Measurements from ENCODE around the gene CDA.

CDA gene

DNA sequence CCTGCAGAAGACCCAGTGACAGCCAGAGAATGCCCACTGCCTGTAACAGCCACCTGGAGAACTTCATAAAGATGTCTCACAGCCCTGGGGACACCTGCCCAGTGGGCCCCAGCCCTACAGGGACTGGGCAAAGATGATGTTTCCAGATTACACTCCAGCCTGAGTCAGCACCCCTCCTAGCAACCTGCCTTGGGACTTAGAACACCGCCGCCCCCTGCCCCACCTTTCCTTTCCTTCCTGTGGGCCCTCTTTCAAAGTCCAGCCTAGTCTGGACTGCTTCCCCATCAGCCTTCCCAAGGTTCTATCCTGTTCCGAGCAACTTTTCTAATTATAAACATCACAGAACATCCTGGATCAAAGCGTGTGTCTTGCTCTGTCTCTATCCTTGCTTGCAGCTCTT is 29.7 kb downstream of the CDA start:
- FAIRE-seq = no peak

DNA sequence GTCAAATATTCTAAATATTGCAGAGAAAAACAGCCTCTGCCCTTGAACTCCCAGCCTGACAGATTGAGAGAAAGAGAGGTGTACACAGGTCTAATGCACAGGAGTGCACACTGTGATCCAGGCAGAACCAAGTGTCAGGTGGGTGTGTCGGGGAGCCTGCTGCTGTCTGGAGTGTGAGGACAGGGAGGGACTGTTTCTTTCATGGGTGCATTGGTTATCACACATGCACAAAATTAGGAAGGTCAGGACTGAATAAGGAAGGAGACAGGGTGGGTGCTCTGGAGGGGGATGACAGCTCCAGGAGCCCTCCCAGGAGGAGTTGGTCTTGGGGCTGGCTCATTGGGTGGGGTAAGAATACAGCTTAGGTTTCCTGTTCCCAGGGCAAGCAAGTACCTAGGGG is 31.1 kb downstream of the CDA start:
- FAIRE-seq = no peak

DNA sequence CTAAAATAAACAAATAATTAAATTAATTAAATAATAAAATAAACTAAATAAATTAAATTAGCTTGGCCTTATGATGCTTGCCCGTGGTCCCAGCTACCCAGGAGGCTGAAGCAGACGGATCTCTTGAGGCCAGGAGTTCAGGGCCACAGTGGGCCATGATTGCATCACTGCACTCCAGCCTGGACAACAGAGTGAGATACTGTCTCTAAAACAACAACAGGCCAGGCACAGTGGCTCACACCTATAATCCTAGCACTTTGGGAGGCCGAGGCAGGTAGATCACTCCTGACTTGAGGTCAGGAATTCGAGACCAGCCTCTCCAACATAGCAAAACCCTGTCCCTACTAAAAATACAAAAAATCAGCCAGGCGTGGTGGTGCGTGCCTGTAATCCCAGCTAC is 32.1 kb downstream of the CDA start:
- FAIRE-seq = no peak

- no peak for FAIRE-seq
These were observed 35.8 kb downstream of the CDA start for GRCh38 chr1:20624709-20625108.

- no peak for FAIRE-seq
These were observed 36.5 kb downstream of the CDA start for GRCh38 chr1:20625176-20626097.

- no peak for FAIRE-seq
These were observed 37.2 kb downstream of the CDA start for GRCh38 chr1:20626098-20626427.

DNA sequence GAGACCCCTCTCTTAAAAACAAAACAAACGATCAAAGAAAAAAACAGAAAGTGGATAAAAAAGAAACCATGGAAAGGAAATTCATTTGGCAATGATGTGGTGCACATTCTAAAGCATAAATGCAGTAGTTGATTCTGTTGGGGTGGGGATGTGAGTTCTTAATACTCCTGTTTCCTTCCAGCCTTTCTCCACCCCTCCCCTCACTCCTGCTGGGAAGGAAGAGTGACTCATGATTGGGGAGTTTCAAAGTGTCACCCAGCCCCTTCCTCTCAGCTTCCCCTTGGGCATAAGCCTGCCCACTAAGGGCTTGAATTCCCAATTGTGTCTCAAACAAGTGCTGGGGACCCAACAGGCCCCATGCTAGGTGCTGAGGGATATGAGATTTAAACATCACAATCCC is 37.6 kb downstream of the CDA start:
- no peak for FAIRE-seq

GRCh38 chr1:20630729-20631128 is 41.8 kb downstream of the CDA start:
- FAIRE-seq = no peak

DNA sequence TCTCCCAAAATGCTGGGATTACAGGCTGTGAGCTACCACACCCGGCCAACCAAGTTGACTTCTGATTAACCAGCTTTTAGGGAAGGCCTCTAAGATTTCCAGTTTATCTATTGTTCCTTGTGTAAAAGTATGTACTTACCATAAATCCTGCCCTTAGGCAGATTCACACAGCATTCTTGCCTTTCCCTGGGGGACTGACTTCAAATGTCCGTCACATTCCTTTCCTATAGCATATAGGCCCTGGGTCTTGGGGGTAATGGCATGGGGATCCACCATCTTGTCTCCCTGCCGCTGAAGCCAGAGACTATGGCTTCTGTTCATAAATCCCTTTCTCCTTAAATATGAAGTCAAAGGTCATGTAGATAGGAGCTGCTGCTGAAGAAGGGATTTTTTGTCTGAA is 43.5 kb downstream of the CDA start:
- no peak for FAIRE-seq

GRCh38 chr1:20633190-20634064 is 44.5 kb downstream of the CDA start, which contains the start of gene PINK1:
PINK1 (plus strand) TSS chr1:20633458; CDS start chr1:20633549, 91 bp downstream.
- no peak for FAIRE-seq

- no peak for FAIRE-seq
These were observed 45.2 kb downstream of the CDA start for GRCh38 chr1:20634065-20634593.

DNA sequence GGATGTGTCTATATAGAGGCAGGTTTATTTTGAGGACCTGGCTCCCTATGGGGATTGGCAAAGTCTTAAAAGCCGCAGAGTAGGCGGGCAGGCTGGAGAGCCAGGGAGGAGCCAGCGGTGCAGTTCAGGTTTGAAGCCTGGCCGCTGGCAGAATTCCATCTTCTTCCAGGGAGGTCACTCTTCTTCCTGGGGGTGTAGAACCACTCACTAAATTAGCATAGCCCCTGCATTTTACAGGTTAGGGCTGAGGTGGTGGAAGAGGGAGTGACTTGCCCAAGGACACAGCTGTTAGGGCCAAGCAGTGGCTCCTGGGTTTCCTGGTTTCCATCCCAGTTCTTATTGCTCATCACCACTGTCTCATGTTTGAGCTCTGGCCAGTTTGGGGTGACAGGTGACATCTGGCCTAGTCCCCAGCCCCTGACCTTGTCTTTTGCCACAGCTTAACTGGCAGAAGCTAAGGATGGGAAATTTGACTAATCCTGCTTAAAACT is 45.7 kb downstream of the CDA start:
- FAIRE-seq = no peak

DNA sequence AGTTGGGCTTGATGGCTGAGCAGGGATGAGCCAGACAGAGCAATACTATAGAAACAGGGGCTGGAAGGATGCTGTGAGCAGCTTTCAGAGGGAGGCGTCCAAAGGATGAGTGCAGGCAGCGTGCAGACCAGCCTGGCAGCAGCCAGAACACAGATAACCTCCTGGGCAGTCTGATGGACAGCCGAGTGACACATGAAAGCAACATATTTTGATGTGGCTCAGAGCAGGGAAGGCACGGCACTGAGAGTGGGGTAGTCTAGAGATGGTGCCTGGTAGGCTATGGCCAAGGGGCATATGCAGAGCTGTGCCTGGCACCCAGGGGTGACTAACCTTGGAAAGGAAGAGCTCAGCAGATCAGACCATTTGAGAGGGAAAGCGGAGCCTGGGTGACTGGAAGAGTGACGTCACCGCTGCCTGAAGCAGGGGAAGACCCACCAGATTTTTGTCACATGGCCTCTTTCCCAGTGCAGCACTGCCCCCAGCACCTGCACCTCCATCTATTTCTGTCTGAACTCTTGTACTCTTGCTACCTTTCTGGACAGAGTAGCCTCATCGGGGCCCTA is 48.0 kb downstream of the CDA start:
- no peak for FAIRE-seq

- peak; percentile 32 for FAIRE-seq
These were observed 51.3 kb downstream of the CDA start for GRCh38 chr1:20640183-20640597.

DNA sequence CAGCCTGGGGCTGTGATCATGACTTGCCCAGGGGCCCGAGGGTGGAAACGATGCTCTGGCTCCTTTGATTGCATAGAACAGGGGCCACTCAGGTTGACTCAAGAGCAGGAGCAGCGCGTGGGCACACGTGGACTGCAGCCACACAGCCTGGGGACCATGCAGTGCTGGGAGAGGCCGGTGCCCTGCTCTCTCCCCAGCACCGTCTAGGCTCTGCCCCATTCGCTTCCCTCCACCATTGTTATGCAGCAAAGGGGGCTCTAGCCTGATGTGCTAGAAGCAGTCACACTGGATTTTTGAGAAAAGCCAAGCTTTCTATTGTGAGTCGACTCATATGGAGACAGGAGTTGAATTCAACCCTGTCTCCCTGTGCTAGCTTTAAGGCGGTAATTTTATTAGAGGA is 53.1 kb downstream of the CDA start:
- no peak for FAIRE-seq

DNA sequence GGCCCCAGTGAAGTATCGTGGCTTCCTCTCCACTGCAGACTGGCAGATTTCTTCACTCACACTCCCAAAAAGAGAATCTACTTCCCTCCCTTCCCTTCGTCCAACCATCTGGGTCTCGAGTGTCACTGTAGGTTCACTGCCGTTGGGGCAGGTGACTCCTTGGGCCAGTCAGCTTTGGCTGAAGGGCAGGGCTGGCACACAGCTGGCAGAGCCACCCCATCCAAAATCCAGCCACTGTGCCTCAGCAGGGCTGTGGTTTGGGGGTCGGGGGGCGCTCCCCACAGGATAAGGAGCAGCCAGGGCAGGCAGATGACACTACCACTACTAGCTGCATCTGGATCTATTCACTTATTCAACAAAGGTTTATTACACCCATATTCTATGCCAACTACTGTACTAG is 54.2 kb downstream of the CDA start:
- FAIRE-seq = no peak

DNA sequence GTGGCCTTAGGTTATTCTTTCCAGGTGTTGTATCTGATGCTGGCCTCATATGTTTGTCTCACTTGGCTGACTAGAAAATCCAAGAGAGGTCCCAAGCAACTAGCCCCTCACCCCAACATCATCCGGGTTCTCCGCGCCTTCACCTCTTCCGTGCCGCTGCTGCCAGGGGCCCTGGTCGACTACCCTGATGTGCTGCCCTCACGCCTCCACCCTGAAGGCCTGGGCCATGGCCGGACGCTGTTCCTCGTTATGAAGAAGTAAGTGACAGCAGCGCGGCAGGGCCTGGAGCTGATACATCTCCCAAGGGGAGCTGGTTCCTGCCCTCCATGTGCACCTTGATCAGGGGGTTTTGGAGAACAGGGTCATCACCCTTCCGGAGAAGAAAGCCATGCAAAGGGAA is 55.5 kb downstream of the CDA start:
- FAIRE-seq = no peak

- FAIRE-seq = no peak
These were observed 56.5 kb downstream of the CDA start for GRCh38 chr1:20645414-20645813.

DNA sequence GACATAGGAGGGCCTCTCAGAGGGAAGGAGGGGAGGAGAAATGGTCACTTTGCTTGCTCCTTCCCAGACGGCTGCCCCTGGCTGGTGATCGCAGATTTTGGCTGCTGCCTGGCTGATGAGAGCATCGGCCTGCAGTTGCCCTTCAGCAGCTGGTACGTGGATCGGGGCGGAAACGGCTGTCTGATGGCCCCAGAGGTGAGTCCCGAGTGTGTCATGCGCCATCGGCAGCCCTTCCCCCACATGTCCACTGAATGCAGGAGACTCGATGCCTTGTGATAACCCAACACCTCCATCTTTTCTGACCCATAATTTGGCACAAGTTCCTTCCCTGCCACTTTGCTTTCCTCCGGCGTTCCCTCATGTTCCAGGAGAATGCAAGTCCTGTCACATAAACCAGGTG is 59.5 kb downstream of the CDA start:
- no peak for FAIRE-seq

GRCh38 chr1:20648946-20649345 is 60.0 kb downstream of the CDA start:
- FAIRE-seq = no peak

DNA sequence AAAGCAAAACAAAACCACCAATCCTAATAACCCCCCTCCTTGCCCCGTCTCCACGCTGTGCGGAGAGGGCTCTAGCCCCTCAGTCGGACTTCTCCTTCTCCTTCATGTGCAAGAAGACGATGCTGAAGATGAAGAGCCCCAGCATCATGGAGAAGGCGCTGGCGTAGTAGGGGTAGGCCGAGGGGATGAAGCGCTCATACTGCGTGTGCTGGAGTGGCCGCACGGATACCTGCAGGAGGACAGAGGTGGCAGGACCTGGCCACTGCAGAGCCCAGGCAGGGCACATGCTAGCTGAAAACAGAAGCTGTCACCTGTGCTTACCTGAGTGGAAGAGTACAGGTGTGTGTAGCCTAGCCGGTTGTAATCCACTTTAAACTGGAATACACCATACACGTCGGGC is 63.4 kb downstream of the CDA start:
- FAIRE-seq = no peak

DNA sequence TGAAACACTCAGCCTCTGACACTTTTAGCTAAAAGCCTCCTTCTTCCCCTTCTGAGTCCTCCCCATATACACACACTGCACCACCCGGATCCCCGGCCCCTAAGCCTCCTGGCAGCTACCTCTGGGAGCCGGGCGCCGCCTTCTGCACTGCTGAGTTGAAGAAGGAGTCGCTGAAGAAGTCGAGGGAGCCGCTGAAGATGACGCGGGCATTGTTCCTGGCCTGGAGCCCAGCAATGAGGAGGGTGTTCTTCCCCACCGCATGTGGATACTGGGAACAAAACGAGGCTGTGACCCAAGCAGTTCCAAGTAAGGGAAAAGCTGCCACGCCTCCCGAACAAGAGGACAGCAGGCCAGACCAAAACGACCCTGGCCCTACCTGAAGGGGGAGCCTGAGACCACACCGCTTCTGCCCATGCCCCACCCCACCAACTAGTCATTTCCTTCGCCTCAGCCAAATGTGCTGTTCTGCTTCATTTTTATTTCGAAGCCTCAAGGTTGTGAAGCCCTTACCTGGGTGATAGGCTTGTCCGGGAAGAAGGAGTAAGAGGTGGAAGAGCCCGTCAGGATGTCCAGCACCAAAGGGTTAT is 65.3 kb downstream of the CDA start:
- no peak for FAIRE-seq

GRCh38 chr1:20657024-20657423 is 68.1 kb downstream of the CDA start:
- no peak for FAIRE-seq
